Sigmoid colon (tissue), 3 donors: Measurements from ENCODE around the gene TCTA.

Experiments used
- POLR2A ChIP-seq, 2 donors: fragments of 450-650 bp; IDR thresholded peaks; one replicate each; pipeline ENCODE4 v1.6.1; 2016; ENCODE audit warnings: antibody characterized with exemption in 2 of 2, mild to moderate bottlenecking in 2 of 2, moderate library complexity in 2 of 2
- TF ChIP-seq, protein P1 (sequence below), 4 experiments: fragments of 450-650 bp in 3 of 4; fragments of 200-600 bp in 1 of 4; IDR thresholded peaks; one replicate each; pipeline ENCODE4 v1.5.1; 2016 to 2019; ENCODE audit warnings: antibody characterized with exemption in 4 of 4, mild to moderate bottlenecking in 3 of 4, moderate library complexity in 2 of 4

DNA sequence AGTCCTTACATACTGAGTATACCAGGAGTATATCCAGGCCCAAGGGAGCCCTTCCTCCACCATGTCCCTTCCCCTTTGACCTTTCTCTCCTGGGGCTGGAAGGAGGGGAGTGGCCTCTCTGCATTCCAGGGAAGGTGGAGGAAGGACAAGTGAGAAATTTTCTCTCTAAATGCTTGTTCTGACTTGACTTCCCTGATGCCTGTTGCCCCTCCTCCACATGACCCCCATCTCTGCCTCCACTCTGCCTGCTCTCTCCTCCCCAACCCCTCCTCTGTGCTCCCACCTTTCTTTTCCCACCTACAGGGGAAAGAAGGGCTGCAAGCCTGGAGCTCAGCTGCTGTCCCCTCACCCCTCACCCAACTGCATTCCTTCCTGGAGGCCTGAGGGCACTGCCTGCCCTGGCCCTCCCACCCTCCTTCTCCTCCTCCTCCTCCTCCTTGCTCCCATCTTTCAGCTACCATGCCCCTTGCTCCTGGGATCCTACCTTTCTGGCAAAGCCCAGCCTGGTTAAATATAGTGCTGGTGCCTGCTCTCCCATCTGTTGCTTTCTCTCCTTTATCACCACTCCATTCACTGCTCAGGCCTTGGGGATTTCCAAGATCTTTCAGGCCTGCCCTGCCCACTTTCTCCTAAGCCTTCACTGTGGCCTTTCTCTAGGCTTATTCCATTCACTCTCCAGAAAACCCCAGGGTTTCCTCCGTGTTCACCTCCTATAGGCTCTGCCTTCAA is 49.4 kb downstream of the TCTA start:
- TF ChIP-seq POLR2A (IDR thresholded peaks at IDR 0.05) = no peak
- TF ChIP-seq, protein P1, sequence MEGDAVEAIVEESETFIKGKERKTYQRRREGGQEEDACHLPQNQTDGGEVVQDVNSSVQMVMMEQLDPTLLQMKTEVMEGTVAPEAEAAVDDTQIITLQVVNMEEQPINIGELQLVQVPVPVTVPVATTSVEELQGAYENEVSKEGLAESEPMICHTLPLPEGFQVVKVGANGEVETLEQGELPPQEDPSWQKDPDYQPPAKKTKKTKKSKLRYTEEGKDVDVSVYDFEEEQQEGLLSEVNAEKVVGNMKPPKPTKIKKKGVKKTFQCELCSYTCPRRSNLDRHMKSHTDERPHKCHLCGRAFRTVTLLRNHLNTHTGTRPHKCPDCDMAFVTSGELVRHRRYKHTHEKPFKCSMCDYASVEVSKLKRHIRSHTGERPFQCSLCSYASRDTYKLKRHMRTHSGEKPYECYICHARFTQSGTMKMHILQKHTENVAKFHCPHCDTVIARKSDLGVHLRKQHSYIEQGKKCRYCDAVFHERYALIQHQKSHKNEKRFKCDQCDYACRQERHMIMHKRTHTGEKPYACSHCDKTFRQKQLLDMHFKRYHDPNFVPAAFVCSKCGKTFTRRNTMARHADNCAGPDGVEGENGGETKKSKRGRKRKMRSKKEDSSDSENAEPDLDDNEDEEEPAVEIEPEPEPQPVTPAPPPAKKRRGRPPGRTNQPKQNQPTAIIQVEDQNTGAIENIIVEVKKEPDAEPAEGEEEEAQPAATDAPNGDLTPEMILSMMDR (IDR thresholded peaks at IDR 0.05) = no peak
